ENCODE measurements around the gene GNAI3.
A peak's percentile ranks its signal among the peaks of the same experiment; 100 is the strongest.

GNAI3 gene

GRCh38 chr1:109625176-109625575 is 76.8 kb downstream of the GNAI3 start:
- DNase-seq = no peak

- DNase-seq = no peak
These were observed 77.5 kb downstream of the GNAI3 start for GRCh38 chr1:109625601-109626560.

GRCh38 chr1:109626682-109627408 is 78.4 kb downstream of the GNAI3 start:
- DNase-seq = no peak

- DNase-seq = no peak
These were observed 79.4 kb downstream of the GNAI3 start for GRCh38 chr1:109627692-109628399.

- no peak for DNase-seq
These were observed 80.3 kb downstream of the GNAI3 start for GRCh38 chr1:109628540-109629321.

- DNase-seq = no peak
These were observed 81.1 kb downstream of the GNAI3 start for GRCh38 chr1:109629372-109630030.

GRCh38 chr1:109630081-109630897 is 81.9 kb downstream of the GNAI3 start:
- DNase-seq = no peak

GRCh38 chr1:109630898-109631512 is 82.6 kb downstream of the GNAI3 start:
- no peak for DNase-seq

GRCh38 chr1:109631513-109632505 is 83.4 kb downstream of the GNAI3 start:
- DNase-seq = no peak

GRCh38 chr1:109632671-109633346 is 84.4 kb downstream of the GNAI3 start:
- peak; percentile 54 for DNase-seq

GRCh38 chr1:109634292-109634691 is 85.9 kb downstream of the GNAI3 start:
- DNase-seq = no peak

GRCh38 chr1:109634771-109635750 is 86.6 kb downstream of the GNAI3 start:
- DNase-seq = no peak

GRCh38 chr1:109635862-109636200 is 87.4 kb downstream of the GNAI3 start:
- DNase-seq = no peak

GRCh38 chr1:109636201-109636952 is 88.0 kb downstream of the GNAI3 start:
- no peak for DNase-seq

- DNase-seq = no peak
These were observed 89.0 kb downstream of the GNAI3 start for GRCh38 chr1:109637446-109637845.

- DNase-seq = no peak
These were observed 90.8 kb downstream of the GNAI3 start for GRCh38 chr1:109639063-109639840.
